Activated CD8-positive, alpha-beta T cell treated with anti-CD3 and anti-CD28 coated beads, Interleukin-2, amount 10 ng/mL, durations not matched to agents 7 days and 5 days (primary cell): ENCODE results near the gene CCDC82. TPM values are rescaled to one million over a fixed set of nuclear protein-coding genes. Genes with fewer than 3 reads are reported as not detected.

Experiments used
- ATAC-seq: fragments of 150-1000 bp; cut with Tn5 transposase; one replicate; pipeline ENCODE4 v1.10.0; 2021; ENCODE audit warnings: moderate library complexity
- CTCF ChIA-PET: fragments of 350-600 bp; sonication (Branson Sonifier 250); formaldehyde crosslinking; loops from one replicate; lab custom pipeline; 2021; ENCODE audit warnings: antibody characterized with exemption; lab: Charles Lee
- POLR2A ChIA-PET: fragments of 350-600 bp; sonication (Branson Sonifier 250); formaldehyde crosslinking; loops from one replicate; lab custom pipeline; 2021; ENCODE audit warnings: antibody characterized with exemption; lab: Charles Lee
- DNase-seq: peaks from one replicate; pipeline ENCODE4 v3.0.0-alpha.2; 2020
- H3K27ac Mint-ChIP-seq: one replicate; pipeline ENCODE4 v1.8.0; 2021; ENCODE audit warnings: mild to moderate bottlenecking, mixed read lengths
- H3K27me3 Mint-ChIP-seq: one replicate; pipeline ENCODE4 v1.8.0; 2021; ENCODE audit warnings: low read depth, mixed read lengths
- H3K36me3 Mint-ChIP-seq: one replicate; pipeline ENCODE4 v1.8.0; 2021; ENCODE audit warnings: low read depth, mixed read lengths
- H3K4me1 Mint-ChIP-seq: one replicate; pipeline ENCODE4 v1.8.0; 2021; ENCODE audit warnings: low read depth, mixed read lengths
- H3K4me3 Mint-ChIP-seq: one replicate; pipeline ENCODE4 v1.8.0; 2021; ENCODE audit warnings: mild to moderate bottlenecking, mixed read lengths
- H3K9me3 Mint-ChIP-seq: one replicate; pipeline ENCODE4 v1.8.0; 2022; ENCODE audit warnings: mixed read lengths; ENCODE audit not compliant: insufficient read depth
- total RNA-seq, 2 experiments: library from RNA; stranded (reverse); gene quantifications; one replicate each; pipeline ENCODE4 v1.2.3, GENCODE V29; 2021

Gene CCDC82
- total RNA-seq, 2 experiments from 2014 or later = 35.7 to 37.5 TPM

- Mint-ChIP-seq H3K27ac (peak overlapping the region; percentile 95), H3K4me1 (peaks cover 61% of the 10 kb centered on the region), H3K36me3 (peaks cover 36% of the 10 kb centered on the region), H3K27me3 (no peaks in the 10 kb centered on the region), H3K4me3 (peak overlapping the region; percentile 91), H3K9me3 (no peaks in the 10 kb centered on the region)
- peak; percentile 31 for ATAC-seq
- peak; percentile 67 for DNase-seq
- POLR2A ChIA-PET = interaction anchor here (0.6 to 4.6 kb wide), 13 partner anchors 9 to 1412 kb away, joined by 3 to 36 read pairs (median 4); partner anchors contain the start of genes CCDC82, CEP57, FAM76B and JRKL
- CTCF ChIA-PET = interaction anchor here (0.6 to 11.4 kb wide), 21 partner anchors 8 to 503 kb away, joined by 3 to 171 read pairs (median 6); no protein-coding TSS in a partner anchor
Measured at GRCh38 chr11:96338910-96339705, 50.6 kb downstream of the CCDC82 start.

- CTCF ChIA-PET = interaction anchor here (0.6 to 11.4 kb wide), 19 partner anchors 10 to 545 kb away, joined by 3 to 171 read pairs (median 4); no protein-coding TSS in a partner anchor
- POLR2A ChIA-PET = interaction anchor here (0.7 to 3.8 kb wide), 5 partner anchors 51 to 548 kb away, joined by 3 to 19 read pairs (median 6); partner anchors contain the start of genes CCDC82, CEP57, FAM76B and JRKL
- peaks cover 39% of the 10 kb centered on the region for H3K36me3 Mint-ChIP-seq
Measured at GRCh38 chr11:96337541-96338431, 51.9 kb downstream of the CCDC82 start.

DNA sequence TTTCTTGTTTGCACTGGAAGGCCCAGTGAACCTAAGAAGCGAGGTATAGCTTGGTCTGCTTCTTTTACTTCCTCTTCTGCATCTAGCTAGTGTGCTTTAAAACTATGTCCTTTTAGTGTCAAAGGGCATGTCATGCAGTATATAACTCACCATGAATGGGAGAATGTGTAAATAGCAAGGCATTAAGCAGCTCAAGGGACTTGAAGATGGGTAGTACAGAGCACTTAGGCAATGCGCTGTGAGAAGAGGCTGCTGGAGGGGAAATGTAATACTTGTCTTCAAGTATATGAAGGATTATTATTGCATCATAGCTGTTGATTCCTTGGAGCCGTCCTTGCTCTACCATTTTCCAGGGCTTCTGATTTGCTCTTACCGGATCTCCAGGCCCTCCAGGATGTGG is 54.3 kb downstream of the CCDC82 start:
- CTCF ChIA-PET = interaction anchor here (0.7 to 11.4 kb wide), 5 partner anchors 14 to 244 kb away, joined by 3 to 171 read pairs (median 3); no protein-coding TSS in a partner anchor
- no peak for DNase-seq
- H3K9me3 Mint-ChIP-seq = no peaks in the 10 kb centered on the region
- H3K4me3 Mint-ChIP-seq = no peak overlapping the region
- ATAC-seq = no peak
- peaks cover 47% of the 10 kb centered on the region for H3K36me3 Mint-ChIP-seq
- POLR2A ChIA-PET = interaction anchor here (0.9 to 1.5 kb wide), 3 partner anchors 9 to 54 kb away, joined by 3 read pairs; no protein-coding TSS in a partner anchor
- no peaks in the 10 kb centered on the region for H3K27me3 Mint-ChIP-seq
- H3K27ac Mint-ChIP-seq = no peak overlapping the region
- H3K4me1 Mint-ChIP-seq = peaks cover 75% of the 10 kb centered on the region

More at GRCh38 chr11:96337541-96338431, 51.9 kb downstream of the CCDC82 start:
- Mint-ChIP-seq H3K4me1 (peaks cover 59% of the 10 kb centered on the region), H3K9me3 (no peaks in the 10 kb centered on the region), H3K27me3 (no peaks in the 10 kb centered on the region), H3K27ac (peak overlapping the region; percentile 30), H3K4me3 (peak overlapping the region; percentile 91)
- ATAC-seq = no peak
- DNase-seq = peak; percentile 61

- H3K27ac Mint-ChIP-seq = no peak overlapping the region
- H3K9me3 Mint-ChIP-seq = no peaks in the 10 kb centered on the region
- no peaks in the 10 kb centered on the region for H3K27me3 Mint-ChIP-seq
- CTCF ChIA-PET = interaction anchor here (0.5 to 11.4 kb wide), 4 partner anchors 9 to 1182 kb away, joined by 3 to 171 read pairs (median 4); partner anchors contain the start of gene MAML2
- no peak for ATAC-seq
- peaks cover 50% of the 10 kb centered on the region for H3K36me3 Mint-ChIP-seq
- H3K4me1 Mint-ChIP-seq = peaks cover 76% of the 10 kb centered on the region
- no peak for DNase-seq
- H3K4me3 Mint-ChIP-seq = no peak overlapping the region
- POLR2A ChIA-PET = interaction anchor here (1.0 kb wide), 1 partner anchor 10 kb away, joined by 3 read pairs; no protein-coding TSS in a partner anchor
Measured at GRCh38 chr11:96334219-96334618, 55.5 kb downstream of the CCDC82 start.

DNA sequence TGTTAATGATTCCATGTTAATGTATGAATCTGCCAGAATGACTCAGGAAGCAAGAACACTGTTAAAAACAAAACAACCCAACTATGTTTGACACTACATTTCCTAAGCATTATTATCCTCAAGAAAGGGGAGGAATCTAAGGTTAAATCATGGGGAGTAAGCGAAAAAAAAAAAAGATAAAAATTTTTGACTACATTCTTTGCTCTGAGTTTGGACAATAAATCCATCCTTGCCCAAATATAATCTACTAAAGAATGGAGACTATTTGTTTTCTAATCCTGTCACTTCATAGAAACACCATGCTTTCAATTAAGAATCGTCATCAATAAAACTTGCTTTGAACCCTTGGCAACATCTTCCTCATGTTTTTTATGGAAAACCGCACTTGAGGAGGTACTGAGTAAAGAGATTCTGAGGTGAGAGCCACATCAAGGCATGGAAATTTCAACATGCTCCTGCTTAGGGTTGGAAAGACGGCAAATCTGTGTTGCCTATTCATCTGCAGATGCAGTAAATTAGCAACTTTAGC is 56.5 kb downstream of the CCDC82 start:
- ChIA-PET CTCF (interaction anchor here (0.7 to 4.0 kb wide), 4 partner anchors 8 to 77 kb away, joined by 3 to 51 read pairs (median 3); partner anchors contain the start of gene MAML2), POLR2A (interaction anchor here (0.6 to 1.3 kb wide), 2 partner anchors 143 to 544 kb away, joined by 3 read pairs; partner anchors contain the start of gene FAM76B)
- Mint-ChIP-seq H3K27me3 (no peaks in the 10 kb centered on the region), H3K4me3 (no peak overlapping the region), H3K4me1 (peaks cover 75% of the 10 kb centered on the region), H3K9me3 (no peaks in the 10 kb centered on the region), H3K27ac (no peak overlapping the region), H3K36me3 (peaks cover 51% of the 10 kb centered on the region)
- ATAC-seq (no peak), DNase-seq (no peak)

GRCh38 chr11:96332126-96332771 is 57.5 kb downstream of the CCDC82 start:
- ATAC-seq = no peak
- peaks cover 65% of the 10 kb centered on the region for H3K4me1 Mint-ChIP-seq
- CTCF ChIA-PET = interaction anchor here (0.7 to 4.0 kb wide), 6 partner anchors 9 to 497 kb away, joined by 3 to 51 read pairs (median 3); partner anchors contain the start of gene MAML2

DNA sequence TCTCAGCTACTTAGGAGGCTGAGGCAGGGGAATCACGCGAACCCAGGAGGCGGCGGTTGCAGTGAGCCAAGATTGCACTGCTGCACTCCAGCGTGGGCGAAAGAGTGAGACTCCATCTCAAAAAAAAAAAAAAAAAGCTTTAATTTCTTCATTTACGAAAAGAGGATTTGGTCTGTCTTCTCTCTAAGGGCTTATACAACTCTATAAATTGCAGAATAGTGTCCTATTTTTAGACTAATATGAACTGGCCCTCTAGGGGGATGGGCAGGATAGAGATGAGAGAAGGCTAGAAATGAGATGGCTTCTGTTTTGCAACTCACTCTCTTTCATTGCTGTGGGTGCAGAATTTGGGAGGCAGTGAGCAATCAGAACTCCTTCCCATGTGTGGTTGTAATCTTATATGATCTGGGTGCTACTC is 58.0 kb downstream of the CCDC82 start:
- Mint-ChIP-seq H3K27ac (no peak overlapping the region), H3K36me3 (peaks cover 43% of the 10 kb centered on the region), H3K4me3 (no peak overlapping the region), H3K9me3 (no peaks in the 10 kb centered on the region), H3K27me3 (no peaks in the 10 kb centered on the region), H3K4me1 (peaks cover 60% of the 10 kb centered on the region)
- ATAC-seq = no peak
- no peak for DNase-seq
- POLR2A ChIA-PET = interaction anchor here (0.6 to 0.7 kb wide), 2 partner anchors 16 to 37 kb away, joined by 3 to 5 read pairs; no protein-coding TSS in a partner anchor
- CTCF ChIA-PET = interaction anchor here (0.9 to 4.0 kb wide), 3 partner anchors 10 to 496 kb away, joined by 3 to 51 read pairs (median 4); partner anchors contain the start of gene MAML2

More at GRCh38 chr11:96332126-96332771, 57.5 kb downstream of the CCDC82 start:
- Mint-ChIP-seq H3K4me3 (no peak overlapping the region), H3K36me3 (peaks cover 41% of the 10 kb centered on the region), H3K27ac (peak overlapping the region; percentile 10), H3K27me3 (no peaks in the 10 kb centered on the region), H3K9me3 (no peaks in the 10 kb centered on the region)
- DNase-seq = no peak
- POLR2A ChIA-PET = interaction anchor here (0.6 to 1.3 kb wide), 3 partner anchors 17 to 543 kb away, joined by 3 to 5 read pairs (median 3); partner anchors contain the start of gene FAM76B

GRCh38 chr11:96330511-96330859 is 59.2 kb downstream of the CCDC82 start:
- Mint-ChIP-seq H3K27ac (peak overlapping the region; percentile 56), H3K9me3 (no peaks in the 10 kb centered on the region), H3K36me3 (peaks cover 42% of the 10 kb centered on the region), H3K27me3 (no peaks in the 10 kb centered on the region), H3K4me1 (peaks cover 53% of the 10 kb centered on the region), H3K4me3 (no peak overlapping the region)
- ChIA-PET POLR2A (interaction anchor here (1.0 to 1.4 kb wide), 2 partner anchors 8 to 11 kb away, joined by 3 to 5 read pairs; no protein-coding TSS in a partner anchor), CTCF (interaction anchor here (4.0 kb wide), 1 partner anchor 11 kb away, joined by 51 read pairs; the partner anchor contains the start of gene MAML2)
- DNase-seq (no peak), ATAC-seq (no peak)

- Mint-ChIP-seq H3K27ac (peak overlapping the region; percentile 4), H3K9me3 (no peaks in the 10 kb centered on the region), H3K27me3 (no peaks in the 10 kb centered on the region), H3K4me1 (peaks cover 52% of the 10 kb centered on the region), H3K36me3 (peaks cover 41% of the 10 kb centered on the region), H3K4me3 (no peak overlapping the region)
- DNase-seq (no peak), ATAC-seq (peak; percentile 24)
- POLR2A ChIA-PET = interaction anchor here (1.0 to 1.4 kb wide), 2 partner anchors 9 to 12 kb away, joined by 3 to 5 read pairs; no protein-coding TSS in a partner anchor
- CTCF ChIA-PET = interaction anchor here (4.0 kb wide), 1 partner anchor 11 kb away, joined by 51 read pairs; the partner anchor contains the start of gene MAML2
Measured at GRCh38 chr11:96329855-96330510, 59.7 kb downstream of the CCDC82 start.
